ENCODE results near the gene TTLL9. TPM values are rescaled to one million over a fixed set of nuclear protein-coding genes. Genes with fewer than 3 reads are reported as not detected.

TTLL9 gene
- polyA plus RNA-seq, 1 donor (not counting 4 experiments of a cell fraction or from before 2014, with no cell fraction given), result not detected

GRCh38 chr20:31871618-31871954, 1.2 kb downstream of the TTLL9 start:
- H3K9me3 ChIP-seq (ENCODE audit: control insufficient read depth, low read depth, low read length), result no peaks in the 10 kb centered on the region
- no peak for FAIRE-seq
- TF ChIP-seq EZH2 (IDR thresholded peaks at IDR 0.05; ENCODE audit: low read length), result no peak
- TF ChIP-seq CTCF (optimal IDR thresholded peaks at IDR 0.05 in 1 of 3, IDR thresholded peaks at IDR 0.05 in 1 of 3, conservative IDR thresholded peaks at IDR 0.05 in 1 of 3; ENCODE audit: extremely low read depth in 1 of 3, insufficient read depth in 2 of 3, low read length in 3 of 3), result no peak
- no peaks in the 10 kb centered on the region for H4K20me1 ChIP-seq (ENCODE audit: control insufficient read depth, extremely low read depth, insufficient read depth, low read length)
- no peaks in the 10 kb centered on the region for H3K79me2 ChIP-seq (ENCODE audit: control insufficient read depth, insufficient read depth, low read length)
- H3K4me1 ChIP-seq (ENCODE audit: control insufficient read depth, extremely low read depth, insufficient read depth, low read length), result no peaks in the 10 kb centered on the region
- H3K9me1 ChIP-seq (ENCODE audit: control insufficient read depth, extremely low read depth, insufficient read depth, low read length), result no peaks in the 10 kb centered on the region
- H3K27ac ChIP-seq (ENCODE audit: control insufficient read depth, insufficient read depth, low read length), result no peak overlapping the region
- no peak overlapping the region for H3K4me2 ChIP-seq (ENCODE audit: control insufficient read depth, extremely low read depth, insufficient read depth, low read depth, low read length)
- dilution Hi-C loops (cut with MboI; ENCODE audit: extremely low pct_ligation_motif_present, low sequenced_read_pairs), result no loop called here
- no peak overlapping the region for H3K9ac ChIP-seq (ENCODE audit: control insufficient read depth, extremely low read depth, insufficient read depth, low read length)
- DNase-seq (ENCODE audit: low read depth, low spot score), result no peak
- H3K27me3 ChIP-seq (ENCODE audit: control insufficient read depth, extremely low read depth, insufficient read depth, low read length), result peaks cover 51% of the 10 kb centered on the region
- no peak overlapping the region for H3K4me3 ChIP-seq (ENCODE audit: control insufficient read depth in 2 of 3, extremely low read depth in 1 of 3, insufficient read depth in 2 of 3, low read depth in 1 of 3, low read length in 3 of 3)
- no peaks in the 10 kb centered on the region for H3K36me3 ChIP-seq (ENCODE audit: control insufficient read depth in 2 of 2, extremely low read depth in 1 of 2, insufficient read depth in 2 of 2, low read length in 2 of 2)
- no peak overlapping the region for H2AFZ ChIP-seq (ENCODE audit: control insufficient read depth, low read length)

DNA sequence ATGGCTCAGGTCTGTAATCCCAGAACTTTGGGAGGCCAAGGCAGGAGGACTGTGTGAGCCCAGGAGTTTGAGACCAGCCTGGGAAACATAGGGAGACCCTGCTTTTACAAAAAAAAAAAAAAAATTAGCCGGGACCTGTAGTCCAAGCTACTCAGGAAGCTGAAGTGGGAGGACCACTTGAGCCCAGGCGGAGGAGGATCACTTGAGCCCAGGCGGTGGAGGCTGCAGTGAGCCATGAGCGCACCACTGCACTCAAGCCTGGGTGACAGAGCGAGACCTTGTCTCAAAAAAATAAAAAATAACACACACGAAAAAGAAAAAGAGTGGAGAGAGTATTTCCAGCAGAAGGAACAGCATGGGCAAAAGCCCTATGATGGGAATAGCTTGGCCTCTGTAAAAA, 2.0 kb downstream of the TTLL9 start:
- H3K9me1 ChIP-seq (ENCODE audit: control insufficient read depth, extremely low read depth, insufficient read depth, low read length), result no peaks in the 10 kb centered on the region
- H3K36me3 ChIP-seq (ENCODE audit: control insufficient read depth in 2 of 2, extremely low read depth in 1 of 2, insufficient read depth in 2 of 2, low read length in 2 of 2), result no peaks in the 10 kb centered on the region
- no peak overlapping the region for H3K9ac ChIP-seq (ENCODE audit: control insufficient read depth, extremely low read depth, insufficient read depth, low read length)
- DNase-seq (ENCODE audit: low read depth, low spot score) (no peak), FAIRE-seq (no peak)
- no peak overlapping the region for H3K4me3 ChIP-seq (ENCODE audit: control insufficient read depth in 2 of 3, extremely low read depth in 1 of 3, insufficient read depth in 2 of 3, low read depth in 1 of 3, low read length in 3 of 3)
- no peak overlapping the region for H3K27ac ChIP-seq (ENCODE audit: control insufficient read depth, insufficient read depth, low read length)
- no peaks in the 10 kb centered on the region for H3K79me2 ChIP-seq (ENCODE audit: control insufficient read depth, insufficient read depth, low read length)
- H2AFZ ChIP-seq (ENCODE audit: control insufficient read depth, low read length), result no peak overlapping the region
- H3K9me3 ChIP-seq (ENCODE audit: control insufficient read depth, low read depth, low read length), result no peaks in the 10 kb centered on the region
- no peak overlapping the region for H3K4me2 ChIP-seq (ENCODE audit: control insufficient read depth, extremely low read depth, insufficient read depth, low read depth, low read length)
- H3K27me3 ChIP-seq (ENCODE audit: control insufficient read depth, extremely low read depth, insufficient read depth, low read length), result peaks cover 43% of the 10 kb centered on the region
- H4K20me1 ChIP-seq (ENCODE audit: control insufficient read depth, extremely low read depth, insufficient read depth, low read length), result no peaks in the 10 kb centered on the region
- dilution Hi-C loops (cut with MboI; ENCODE audit: extremely low pct_ligation_motif_present, low sequenced_read_pairs), result no loop called here
- TF ChIP-seq CTCF (optimal IDR thresholded peaks at IDR 0.05 in 1 of 3, IDR thresholded peaks at IDR 0.05 in 1 of 3, conservative IDR thresholded peaks at IDR 0.05 in 1 of 3; ENCODE audit: extremely low read depth in 1 of 3, insufficient read depth in 2 of 3, low read length in 3 of 3) (no peak), EZH2 (IDR thresholded peaks at IDR 0.05; ENCODE audit: low read length) (no peak)
- H3K4me1 ChIP-seq (ENCODE audit: control insufficient read depth, extremely low read depth, insufficient read depth, low read length), result no peaks in the 10 kb centered on the region
